Astrocyte of the cerebellum (primary cell): ENCODE measurements around the gene MTF2.

Source experiments
- DNase-seq: peaks from one replicate; pipeline ENCODE4 v3.0.0-alpha.2; 2011; ENCODE audit warnings: low read depth
- H3K4me3 ChIP-seq: 2 replicates; pipeline ENCODE4 v1.5.1; 2011; ENCODE audit warnings: mild to moderate bottlenecking, low read depth, low read length, moderate library complexity
- in situ Hi-C: cut with HindIII; loops from 2 replicates; pipeline ENCODE4 v1.10.0; 2017; ENCODE audit warnings: low sequenced_read_pairs
- TF ChIP-seq, protein P1 (sequence below): IDR thresholded peaks from 2 replicates; pipeline ENCODE4 v1.5.1; 2012; ENCODE audit warnings: low read length, low read depth, moderate library complexity, mild to moderate bottlenecking; ENCODE audit errors: missing control alignments

The MTF2 gene

DNA sequence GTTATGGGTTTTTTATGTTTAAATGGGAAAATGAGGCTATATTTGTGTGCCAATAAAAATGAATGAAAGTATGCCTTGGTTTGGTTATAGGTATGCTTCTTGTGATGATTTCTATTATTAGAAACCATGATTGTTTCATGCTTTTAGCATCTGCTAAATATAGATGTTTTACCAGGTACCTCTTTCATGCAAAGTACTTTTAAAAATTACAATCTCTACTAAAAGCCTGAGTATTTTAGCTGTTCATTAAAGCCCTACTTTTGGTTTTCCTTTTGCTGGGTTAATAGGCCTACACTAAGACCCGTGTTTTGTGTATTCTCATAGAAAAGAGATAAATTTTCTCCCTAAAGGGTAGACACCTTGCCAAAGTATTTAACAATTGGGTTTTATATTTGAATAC is 32.0 kb downstream of the MTF2 start:
- DNase-seq, result no peak
- in situ Hi-C loops, result no loop called here
- TF ChIP-seq, protein P1, sequence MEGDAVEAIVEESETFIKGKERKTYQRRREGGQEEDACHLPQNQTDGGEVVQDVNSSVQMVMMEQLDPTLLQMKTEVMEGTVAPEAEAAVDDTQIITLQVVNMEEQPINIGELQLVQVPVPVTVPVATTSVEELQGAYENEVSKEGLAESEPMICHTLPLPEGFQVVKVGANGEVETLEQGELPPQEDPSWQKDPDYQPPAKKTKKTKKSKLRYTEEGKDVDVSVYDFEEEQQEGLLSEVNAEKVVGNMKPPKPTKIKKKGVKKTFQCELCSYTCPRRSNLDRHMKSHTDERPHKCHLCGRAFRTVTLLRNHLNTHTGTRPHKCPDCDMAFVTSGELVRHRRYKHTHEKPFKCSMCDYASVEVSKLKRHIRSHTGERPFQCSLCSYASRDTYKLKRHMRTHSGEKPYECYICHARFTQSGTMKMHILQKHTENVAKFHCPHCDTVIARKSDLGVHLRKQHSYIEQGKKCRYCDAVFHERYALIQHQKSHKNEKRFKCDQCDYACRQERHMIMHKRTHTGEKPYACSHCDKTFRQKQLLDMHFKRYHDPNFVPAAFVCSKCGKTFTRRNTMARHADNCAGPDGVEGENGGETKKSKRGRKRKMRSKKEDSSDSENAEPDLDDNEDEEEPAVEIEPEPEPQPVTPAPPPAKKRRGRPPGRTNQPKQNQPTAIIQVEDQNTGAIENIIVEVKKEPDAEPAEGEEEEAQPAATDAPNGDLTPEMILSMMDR, result no peak
- no peak overlapping the region for H3K4me3 ChIP-seq

DNA sequence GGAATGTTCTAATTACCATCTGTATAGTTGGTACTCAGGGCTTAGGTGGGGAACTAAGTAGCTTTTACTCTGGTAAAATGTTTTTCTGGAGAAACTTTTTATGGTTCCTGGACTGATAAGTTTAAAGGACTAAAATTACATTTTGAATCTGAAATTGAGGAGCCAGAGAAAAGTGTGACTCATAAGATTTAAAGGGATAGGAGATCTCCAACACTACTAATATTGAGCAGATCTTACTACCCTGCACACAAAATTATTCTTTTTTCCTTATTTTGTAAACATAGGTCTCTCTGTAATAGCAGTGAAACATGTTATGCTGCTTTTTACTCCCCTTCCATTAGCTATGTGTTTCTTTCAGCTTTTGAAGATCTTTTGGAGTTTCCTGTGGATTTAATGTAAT is 32.5 kb downstream of the MTF2 start:
- in situ Hi-C loops, result no loop called here
- no peak for DNase-seq
- TF ChIP-seq, protein P1, result no peak
- no peak overlapping the region for H3K4me3 ChIP-seq

DNA sequence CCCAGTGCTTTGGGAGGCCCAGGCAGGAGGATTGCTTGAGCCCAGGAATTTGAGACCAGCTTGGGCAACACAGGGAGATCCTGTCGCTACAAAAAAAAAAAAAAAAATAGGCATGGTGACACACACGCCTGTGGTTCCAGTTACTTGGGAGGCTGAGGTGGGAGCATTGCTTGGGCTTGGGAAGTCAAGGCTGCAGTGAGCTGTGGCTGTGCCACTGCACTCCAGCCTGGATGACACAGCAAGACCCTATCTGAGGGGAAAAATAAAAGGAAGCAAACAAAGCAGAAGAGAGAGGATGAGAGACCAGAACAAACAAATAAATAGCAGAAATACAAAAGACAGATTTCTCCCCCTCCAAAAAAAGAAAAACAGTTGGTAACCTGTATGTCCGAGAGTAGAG is 34.0 kb downstream of the MTF2 start:
- DNase-seq, result no peak
- TF ChIP-seq, protein P1, result no peak
- in situ Hi-C loops, result no loop called here
- no peak overlapping the region for H3K4me3 ChIP-seq

DNA sequence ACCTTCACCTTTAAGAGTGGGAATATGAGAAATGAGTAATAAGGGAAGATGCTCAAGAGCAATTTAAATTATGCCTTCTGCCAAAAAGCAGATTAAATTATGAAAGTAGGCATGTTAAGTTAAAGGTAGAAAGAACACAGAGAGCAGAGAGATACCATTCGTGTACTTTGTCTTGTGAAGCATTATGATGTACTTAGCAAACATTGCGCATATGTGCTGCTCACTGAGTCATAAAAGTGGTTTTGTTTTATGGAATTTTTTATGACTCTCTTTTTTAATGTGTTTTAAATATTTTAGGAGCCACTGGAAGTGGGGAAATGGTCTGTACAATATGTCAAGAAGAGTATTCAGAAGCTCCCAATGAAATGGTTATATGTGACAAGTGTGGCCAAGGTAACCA is 35.3 kb downstream of the MTF2 start:
- no peak overlapping the region for H3K4me3 ChIP-seq
- TF ChIP-seq, protein P1, result no peak
- in situ Hi-C loops, result no loop called here
- no peak for DNase-seq

DNA sequence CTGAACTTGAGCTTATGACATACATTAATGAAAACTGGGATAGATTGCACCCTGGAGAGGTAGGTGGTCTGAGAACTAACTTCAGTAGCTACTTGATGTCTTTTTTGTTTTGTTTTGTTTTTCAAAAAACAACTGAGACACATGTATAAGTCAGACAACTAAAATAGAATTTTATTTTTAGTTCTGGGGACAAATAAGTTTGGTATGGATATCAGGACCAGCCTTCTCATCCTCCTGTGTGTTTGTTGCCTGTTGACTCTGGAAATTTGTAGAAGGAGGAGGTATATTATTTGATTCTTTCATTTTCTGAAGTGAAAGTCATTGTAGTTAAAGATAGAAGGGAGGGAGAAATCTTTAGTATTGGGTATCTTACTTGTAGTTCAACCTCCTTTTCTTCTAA is 41.5 kb downstream of the MTF2 start:
- H3K4me3 ChIP-seq, result no peak overlapping the region
- DNase-seq, result no peak
- in situ Hi-C loops, result no loop called here
- TF ChIP-seq, protein P1, result no peak

DNA sequence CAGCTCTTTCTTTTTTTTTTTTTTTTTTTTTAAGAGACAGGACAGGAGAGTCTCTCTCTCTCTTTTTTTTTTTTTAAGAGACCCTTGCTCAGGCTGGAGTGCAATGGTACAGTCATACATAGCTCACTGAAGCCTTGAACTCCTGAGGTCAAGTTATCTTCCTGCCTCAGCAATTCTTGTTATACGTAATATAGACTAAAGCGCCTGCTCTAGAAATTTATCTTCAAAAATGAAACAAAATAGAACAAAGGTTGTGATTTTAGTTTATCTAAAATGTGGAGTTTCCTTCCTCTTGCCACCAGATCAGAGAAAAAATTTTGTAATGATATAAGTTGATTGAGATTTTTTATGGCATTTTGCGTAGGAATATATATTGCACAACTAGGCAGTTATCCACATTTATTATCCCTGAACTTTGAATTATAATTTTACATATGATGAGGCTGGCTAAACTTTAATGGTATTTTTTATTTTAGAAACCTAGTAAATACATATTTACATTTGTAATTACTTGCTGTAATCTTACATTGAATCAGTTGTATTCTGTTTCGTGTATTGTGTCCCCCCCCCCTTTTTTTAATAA is 44.2 kb downstream of the MTF2 start:
- in situ Hi-C loops, result no loop called here
- no peak for DNase-seq
- TF ChIP-seq, protein P1, result no peak

More for the DNA sequence above, 44.2 kb downstream of the MTF2 start:
- H3K4me3 ChIP-seq, result no peak overlapping the region
